ENCODE data around the gene PHF21A.

PHF21A gene

DNA sequence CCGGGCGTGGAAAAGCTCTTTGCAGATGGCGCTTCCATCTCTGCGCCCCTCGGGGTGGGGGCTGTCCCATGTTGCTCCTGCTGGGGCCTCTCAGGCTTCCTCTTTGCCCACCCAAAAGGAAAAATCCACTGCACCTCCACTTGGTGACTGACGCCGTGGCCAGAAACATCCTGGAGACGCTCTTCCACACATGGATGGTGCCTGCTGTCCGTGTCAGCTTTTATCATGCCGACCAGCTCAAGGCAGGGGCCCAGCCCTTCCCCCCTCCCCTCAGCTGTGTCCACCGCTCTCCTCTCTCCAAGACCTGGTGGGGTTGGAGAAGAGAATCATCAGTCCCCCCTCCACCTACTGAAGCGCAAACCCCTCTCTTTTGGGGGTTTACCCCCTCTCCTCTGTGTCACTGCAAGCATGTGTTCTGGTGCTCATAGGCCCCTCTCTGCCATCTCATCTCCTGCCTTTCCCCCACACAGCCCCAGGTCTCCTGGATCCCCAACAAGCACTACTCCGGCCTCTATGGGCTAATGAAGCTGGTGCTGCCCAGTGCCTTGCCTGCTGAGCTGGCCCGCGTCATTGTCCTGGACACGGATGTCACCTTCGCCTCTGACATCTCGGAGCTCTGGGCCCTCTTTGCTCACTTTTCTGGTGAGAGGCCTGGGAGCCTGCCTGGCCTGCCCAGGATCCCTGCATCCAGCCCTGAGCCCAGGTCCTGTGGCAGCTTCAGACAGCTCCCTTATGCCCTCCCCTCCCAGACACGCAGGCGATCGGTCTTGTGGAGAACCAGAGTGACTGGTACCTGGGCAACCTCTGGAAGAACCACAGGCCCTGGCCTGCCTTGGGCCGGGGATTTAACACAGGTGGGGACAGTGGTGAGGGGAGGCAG, 197.0 kb downstream of the PHF21A start (continued):
- TF ChIP-seq, protein P1, sequence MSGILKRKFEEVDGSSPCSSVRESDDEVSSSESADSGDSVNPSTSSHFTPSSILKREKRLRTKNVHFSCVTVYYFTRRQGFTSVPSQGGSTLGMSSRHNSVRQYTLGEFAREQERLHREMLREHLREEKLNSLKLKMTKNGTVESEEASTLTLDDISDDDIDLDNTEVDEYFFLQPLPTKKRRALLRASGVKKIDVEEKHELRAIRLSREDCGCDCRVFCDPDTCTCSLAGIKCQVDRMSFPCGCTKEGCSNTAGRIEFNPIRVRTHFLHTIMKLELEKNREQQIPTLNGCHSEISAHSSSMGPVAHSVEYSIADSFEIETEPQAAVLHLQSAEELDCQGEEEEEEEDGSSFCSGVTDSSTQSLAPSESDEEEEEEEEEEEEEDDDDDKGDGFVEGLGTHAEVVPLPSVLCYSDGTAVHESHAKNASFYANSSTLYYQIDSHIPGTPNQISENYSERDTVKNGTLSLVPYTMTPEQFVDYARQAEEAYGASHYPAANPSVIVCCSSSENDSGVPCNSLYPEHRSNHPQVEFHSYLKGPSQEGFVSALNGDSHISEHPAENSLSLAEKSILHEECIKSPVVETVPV (CRISPR knock-in tag; IDR thresholded peaks at IDR 0.05): no peak
- TF ChIP-seq CSDC2 (CRISPR knock-in tag; IDR thresholded peaks at IDR 0.05) (no peak), ZNF70 (CRISPR knock-in tag; IDR thresholded peaks at IDR 0.05) (no peak), ZNF565 (CRISPR knock-in tag; conservative IDR thresholded peaks at IDR 0.05; ENCODE audit: low read depth) (no peak), ZNF8 (CRISPR knock-in tag; IDR thresholded peaks at IDR 0.05) (no peak), ZC3H10 (CRISPR knock-in tag; IDR thresholded peaks at IDR 0.05) (no peak), PPARA (CRISPR knock-in tag; IDR thresholded peaks at IDR 0.05; ENCODE audit: borderline replicate concordance) (no peak)
- TF ChIP-seq, protein P2, sequence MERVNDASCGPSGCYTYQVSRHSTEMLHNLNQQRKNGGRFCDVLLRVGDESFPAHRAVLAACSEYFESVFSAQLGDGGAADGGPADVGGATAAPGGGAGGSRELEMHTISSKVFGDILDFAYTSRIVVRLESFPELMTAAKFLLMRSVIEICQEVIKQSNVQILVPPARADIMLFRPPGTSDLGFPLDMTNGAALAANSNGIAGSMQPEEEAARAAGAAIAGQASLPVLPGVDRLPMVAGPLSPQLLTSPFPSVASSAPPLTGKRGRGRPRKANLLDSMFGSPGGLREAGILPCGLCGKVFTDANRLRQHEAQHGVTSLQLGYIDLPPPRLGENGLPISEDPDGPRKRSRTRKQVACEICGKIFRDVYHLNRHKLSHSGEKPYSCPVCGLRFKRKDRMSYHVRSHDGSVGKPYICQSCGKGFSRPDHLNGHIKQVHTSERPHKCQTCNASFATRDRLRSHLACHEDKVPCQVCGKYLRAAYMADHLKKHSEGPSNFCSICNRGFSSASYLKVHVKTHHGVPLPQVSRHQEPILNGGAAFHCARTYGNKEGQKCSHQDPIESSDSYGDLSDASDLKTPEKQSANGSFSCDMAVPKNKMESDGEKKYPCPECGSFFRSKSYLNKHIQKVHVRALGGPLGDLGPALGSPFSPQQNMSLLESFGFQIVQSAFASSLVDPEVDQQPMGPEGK (CRISPR knock-in tag; IDR thresholded peaks at IDR 0.05; ENCODE audit: borderline replicate concordance): no peak
- TF ChIP-seq, protein P3, sequence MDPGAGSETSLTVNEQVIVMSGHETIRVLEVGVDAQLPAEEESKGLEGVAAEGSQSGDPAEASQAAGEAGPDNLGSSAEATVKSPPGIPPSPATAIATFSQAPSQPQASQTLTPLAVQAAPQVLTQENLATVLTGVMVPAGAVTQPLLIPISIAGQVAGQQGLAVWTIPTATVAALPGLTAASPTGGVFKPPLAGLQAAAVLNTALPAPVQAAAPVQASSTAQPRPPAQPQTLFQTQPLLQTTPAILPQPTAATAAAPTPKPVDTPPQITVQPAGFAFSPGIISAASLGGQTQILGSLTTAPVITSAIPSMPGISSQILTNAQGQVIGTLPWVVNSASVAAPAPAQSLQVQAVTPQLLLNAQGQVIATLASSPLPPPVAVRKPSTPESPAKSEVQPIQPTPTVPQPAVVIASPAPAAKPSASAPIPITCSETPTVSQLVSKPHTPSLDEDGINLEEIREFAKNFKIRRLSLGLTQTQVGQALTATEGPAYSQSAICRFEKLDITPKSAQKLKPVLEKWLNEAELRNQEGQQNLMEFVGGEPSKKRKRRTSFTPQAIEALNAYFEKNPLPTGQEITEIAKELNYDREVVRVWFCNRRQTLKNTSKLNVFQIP (CRISPR knock-in tag; IDR thresholded peaks at IDR 0.05; ENCODE audit: borderline replicate concordance, low read depth): no peak

GRCh38 chr11:45922425-45923082, 198.7 kb downstream of the PHF21A start, which contains the start of gene LARGE2:
TSS of gene LARGE2 (plus strand) at chr11:45922656. CDS start at chr11:45922883, 227 bp downstream.
- TF ChIP-seq RARB (CRISPR knock-in tag; IDR thresholded peaks at IDR 0.05): no peak
- no peak for TF ChIP-seq PPARA (CRISPR knock-in tag; IDR thresholded peaks at IDR 0.05; ENCODE audit: borderline replicate concordance)
- TF ChIP-seq, protein P4, sequence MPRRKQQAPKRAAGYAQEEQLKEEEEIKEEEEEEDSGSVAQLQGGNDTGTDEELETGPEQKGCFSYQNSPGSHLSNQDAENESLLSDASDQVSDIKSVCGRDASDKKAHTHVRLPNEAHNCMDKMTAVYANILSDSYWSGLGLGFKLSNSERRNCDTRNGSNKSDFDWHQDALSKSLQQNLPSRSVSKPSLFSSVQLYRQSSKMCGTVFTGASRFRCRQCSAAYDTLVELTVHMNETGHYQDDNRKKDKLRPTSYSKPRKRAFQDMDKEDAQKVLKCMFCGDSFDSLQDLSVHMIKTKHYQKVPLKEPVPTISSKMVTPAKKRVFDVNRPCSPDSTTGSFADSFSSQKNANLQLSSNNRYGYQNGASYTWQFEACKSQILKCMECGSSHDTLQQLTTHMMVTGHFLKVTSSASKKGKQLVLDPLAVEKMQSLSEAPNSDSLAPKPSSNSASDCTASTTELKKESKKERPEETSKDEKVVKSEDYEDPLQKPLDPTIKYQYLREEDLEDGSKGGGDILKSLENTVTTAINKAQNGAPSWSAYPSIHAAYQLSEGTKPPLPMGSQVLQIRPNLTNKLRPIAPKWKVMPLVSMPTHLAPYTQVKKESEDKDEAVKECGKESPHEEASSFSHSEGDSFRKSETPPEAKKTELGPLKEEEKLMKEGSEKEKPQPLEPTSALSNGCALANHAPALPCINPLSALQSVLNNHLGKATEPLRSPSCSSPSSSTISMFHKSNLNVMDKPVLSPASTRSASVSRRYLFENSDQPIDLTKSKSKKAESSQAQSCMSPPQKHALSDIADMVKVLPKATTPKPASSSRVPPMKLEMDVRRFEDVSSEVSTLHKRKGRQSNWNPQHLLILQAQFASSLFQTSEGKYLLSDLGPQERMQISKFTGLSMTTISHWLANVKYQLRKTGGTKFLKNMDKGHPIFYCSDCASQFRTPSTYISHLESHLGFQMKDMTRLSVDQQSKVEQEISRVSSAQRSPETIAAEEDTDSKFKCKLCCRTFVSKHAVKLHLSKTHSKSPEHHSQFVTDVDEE (CRISPR knock-in tag; IDR thresholded peaks at IDR 0.05): no peak
- TF ChIP-seq SNAI2 (CRISPR knock-in tag; IDR thresholded peaks at IDR 0.05): no peak
- no peak for TF ChIP-seq TCF4 (CRISPR knock-in tag; IDR thresholded peaks at IDR 0.05; ENCODE audit: borderline replicate concordance)
- no peak for TF ChIP-seq ZNF70 (CRISPR knock-in tag; IDR thresholded peaks at IDR 0.05)
- no peak for TF ChIP-seq GLIS3 (CRISPR knock-in tag; IDR thresholded peaks at IDR 0.05)
- no peak for TF ChIP-seq ZNF565 (CRISPR knock-in tag; conservative IDR thresholded peaks at IDR 0.05; ENCODE audit: low read depth)
- no peak for TF ChIP-seq CREB5 (CRISPR knock-in tag; IDR thresholded peaks at IDR 0.05; ENCODE audit: low read depth)
- no peak for ATAC-seq

DNA sequence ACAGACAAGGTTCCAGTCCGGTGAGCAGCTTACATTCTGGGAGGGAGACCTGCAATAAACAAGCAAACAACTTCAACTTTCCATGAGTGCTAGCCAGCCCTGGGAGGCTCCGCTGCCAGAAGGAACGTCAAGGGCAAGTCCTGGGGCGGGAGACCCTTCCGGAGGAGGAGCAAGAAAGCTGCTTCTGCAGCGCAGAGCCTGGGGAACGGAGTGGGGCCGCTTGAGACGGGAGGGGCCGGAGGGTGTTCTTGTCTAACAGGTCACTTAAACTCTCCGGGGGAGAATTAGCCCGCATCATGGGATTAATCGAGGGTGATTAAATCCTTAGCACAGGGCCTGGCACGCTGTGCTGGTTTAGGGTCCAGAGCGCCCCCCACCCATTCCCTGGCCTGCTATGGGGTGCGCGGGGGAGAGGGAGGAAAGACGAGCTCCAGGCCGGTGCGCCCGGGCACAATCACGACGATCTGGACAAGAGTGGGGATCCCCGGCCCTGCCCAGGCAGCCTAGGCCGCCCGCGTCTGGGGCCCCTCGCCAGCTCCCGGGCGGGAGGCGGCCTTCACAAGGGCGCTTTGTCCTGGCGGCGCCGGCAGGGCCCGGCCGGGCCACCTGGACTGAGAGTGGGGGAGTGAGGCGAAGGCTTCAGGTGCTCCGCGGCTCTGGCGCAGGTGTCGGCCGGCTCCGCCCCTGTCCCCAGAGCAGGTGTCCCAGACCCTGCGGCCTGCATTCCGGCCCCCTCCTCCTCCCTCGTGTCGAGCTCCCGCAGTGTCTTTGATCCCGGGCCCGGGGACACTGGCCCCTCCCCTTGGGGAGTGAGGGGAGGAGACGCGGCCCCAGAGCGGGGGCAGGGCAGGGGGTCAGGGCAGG, 199.5 kb downstream of the PHF21A start:
- ATAC-seq: no peak
- TF ChIP-seq, protein P3 (CRISPR knock-in tag; IDR thresholded peaks at IDR 0.05; ENCODE audit: borderline replicate concordance, low read depth): no peak
- TF ChIP-seq ZC3H10 (CRISPR knock-in tag; IDR thresholded peaks at IDR 0.05) (no peak), OSR1 (CRISPR knock-in tag; IDR thresholded peaks at IDR 0.05) (no peak), ZFP30 (CRISPR knock-in tag; IDR thresholded peaks at IDR 0.05) (no peak), CREB5 (CRISPR knock-in tag; IDR thresholded peaks at IDR 0.05; ENCODE audit: low read depth) (no peak)
- TF ChIP-seq, protein P1 (CRISPR knock-in tag; IDR thresholded peaks at IDR 0.05): no peak

Data from SK-N-SH treated with all-trans-retinoic acid at 6 μM for 48 hours (cell line).